T-helper 1 cell (primary cell): ENCODE data around the gene SLC16A13.
A peak's percentile ranks its signal among the peaks of the same experiment; 100 is the strongest.
"Not testable (repeated sequence)": the region's sequence is repeated elsewhere in the genome, so short reads cannot be mapped to it uniquely, and the experiment has no call there.

Experiments used
- DNase-seq, 5 donors: peaks; one replicate each; pipeline ENCODE4 v3.0.0-alpha.2; 2012 to 2020
- total RNA-seq, 4 donors: gene quantifications; one replicate each; lab custom pipeline; 2026; lab: John Stamatoyannopoulos, UW

The SLC16A13 gene
- 2.4 to 6.4 (median 4.7) reads per million in 4 donors for total RNA-seq

- peak; percentile 98 to 99 (median 99) for DNase-seq
Observed at GRCh38 chr17:7035591-7036368, at the start of gene SLC16A13. SLC16A13 (plus strand) TSS chr17:7036015; CDS start chr17:7036383, 368 bp downstream.

DNA sequence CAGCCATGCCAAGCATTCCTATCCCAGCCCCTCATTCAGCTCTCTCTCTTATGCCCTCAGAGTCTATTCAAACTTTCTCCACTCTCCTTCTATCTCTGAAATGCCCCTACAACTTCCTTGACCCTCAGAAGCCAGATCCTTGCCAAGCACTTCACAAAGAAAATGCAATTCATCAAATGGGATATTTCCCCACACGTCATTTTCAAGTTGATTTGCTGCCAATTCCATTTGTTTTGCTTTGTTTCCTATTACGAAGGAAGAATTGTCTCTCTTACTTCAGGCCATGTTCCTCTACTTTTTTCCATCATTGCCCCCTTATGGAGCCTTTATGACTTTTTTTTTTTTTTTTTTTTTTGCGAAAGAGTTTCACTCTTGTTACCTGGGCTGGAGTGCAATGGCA, 49.1 kb upstream of the SLC16A13 start:
- DNase-seq = no peak

DNA sequence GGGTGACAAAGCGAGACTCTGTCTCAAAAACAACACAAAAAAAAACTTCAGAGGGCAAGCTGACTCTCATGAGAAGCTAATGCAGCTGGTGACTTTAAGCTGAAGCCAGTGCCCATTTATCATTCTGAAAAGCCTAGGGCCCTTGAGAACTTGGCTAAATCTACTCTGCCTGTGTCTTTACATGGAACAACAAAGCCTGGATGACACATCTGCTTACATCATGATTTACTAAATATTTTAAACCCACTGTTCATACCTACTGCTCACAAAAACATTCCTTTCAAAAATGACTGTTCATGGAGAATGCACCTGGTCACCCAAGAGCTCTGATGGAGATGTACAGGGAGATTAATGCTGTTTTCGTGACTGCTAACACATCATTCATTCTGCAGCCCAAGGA, 46.0 kb upstream of the SLC16A13 start:
- DNase-seq = no peak

DNA sequence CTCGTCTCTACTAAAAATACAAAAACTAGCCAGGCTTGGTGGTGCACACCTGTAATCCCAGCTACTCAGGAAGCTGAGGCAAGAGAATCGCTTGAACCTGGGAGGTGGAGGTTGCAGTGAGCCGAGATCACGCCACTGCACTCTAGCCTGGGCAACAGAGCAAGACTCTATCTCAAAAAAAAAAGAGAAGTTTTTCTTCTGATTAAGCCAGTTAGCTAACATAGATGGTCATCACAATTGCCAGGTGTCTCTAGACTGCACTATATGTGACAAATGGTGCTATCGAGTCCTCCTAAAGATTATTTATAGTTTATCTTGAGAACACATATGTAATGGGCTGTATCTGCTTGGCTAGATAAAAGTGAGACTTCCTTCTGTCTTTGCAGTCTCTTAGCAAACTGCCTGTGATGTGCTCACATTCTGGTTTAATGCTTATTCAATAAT, 42.2 kb upstream of the SLC16A13 start:
- not testable (repeated sequence) for DNase-seq

- no peak for DNase-seq
Observed at GRCh38 chr17:6994118-6994598, 41.7 kb upstream of the SLC16A13 start.

GRCh38 chr17:6994666-6995256, 41.1 kb upstream of the SLC16A13 start:
- no peak for DNase-seq

- no peak for DNase-seq
Observed at GRCh38 chr17:6995500-6996255, 40.1 kb upstream of the SLC16A13 start, which contains the start of gene ALOX12. ALOX12 (plus strand) TSS chr17:6996049; CDS start chr17:6996118, 69 bp downstream.

GRCh38 chr17:6996256-6997011, 39.4 kb upstream of the SLC16A13 start:
- DNase-seq = no peak

- no peak for DNase-seq
Observed at GRCh38 chr17:6997171-6997570, 38.6 kb upstream of the SLC16A13 start.

GRCh38 chr17:6998855-6999508, 36.8 kb upstream of the SLC16A13 start:
- no peak for DNase-seq

DNA sequence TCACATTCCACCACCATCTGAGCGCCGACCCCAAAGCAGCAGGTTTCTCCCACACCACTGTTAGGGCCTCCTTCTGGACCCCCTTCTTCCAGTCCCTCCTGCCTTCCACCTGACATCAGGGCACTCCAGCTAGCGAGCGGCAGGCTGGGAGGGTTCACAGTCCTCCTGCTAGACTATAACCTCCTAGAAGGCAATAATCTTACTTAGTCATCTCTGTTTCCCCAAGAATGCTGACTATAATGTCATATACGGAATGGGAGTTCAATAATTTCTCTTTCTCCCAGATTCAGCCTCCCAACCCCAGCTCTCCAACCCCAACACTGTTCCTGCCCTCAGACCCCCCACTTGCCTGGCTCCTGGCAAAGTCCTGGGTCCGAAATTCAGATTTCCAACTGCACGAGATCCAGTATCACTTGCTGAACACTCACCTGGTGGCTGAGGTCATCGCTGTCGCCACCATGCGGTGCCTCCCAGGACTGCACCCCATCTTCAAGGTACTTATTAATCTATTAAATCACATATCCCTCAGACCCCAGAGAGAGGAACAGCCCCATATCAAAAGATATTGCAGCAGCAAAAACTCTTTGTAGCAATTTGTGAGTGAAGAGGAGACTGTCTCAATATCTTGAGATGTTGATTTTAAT, 34.4 kb upstream of the SLC16A13 start:
- DNase-seq = peak in 2 of 5 donors; percentile 24 to 44

GRCh38 chr17:7002288-7003047, 33.3 kb upstream of the SLC16A13 start:
- no peak for DNase-seq

- DNase-seq = no peak
Observed at GRCh38 chr17:7003745-7004144, 32.1 kb upstream of the SLC16A13 start.

GRCh38 chr17:7004398-7005253, 31.2 kb upstream of the SLC16A13 start:
- peak in 2 of 5 donors; percentile 40 to 78 for DNase-seq

GRCh38 chr17:7005716-7006115, 30.1 kb upstream of the SLC16A13 start:
- DNase-seq = no peak

- DNase-seq = no peak
Observed at GRCh38 chr17:7007143-7007542, 28.7 kb upstream of the SLC16A13 start.

DNA sequence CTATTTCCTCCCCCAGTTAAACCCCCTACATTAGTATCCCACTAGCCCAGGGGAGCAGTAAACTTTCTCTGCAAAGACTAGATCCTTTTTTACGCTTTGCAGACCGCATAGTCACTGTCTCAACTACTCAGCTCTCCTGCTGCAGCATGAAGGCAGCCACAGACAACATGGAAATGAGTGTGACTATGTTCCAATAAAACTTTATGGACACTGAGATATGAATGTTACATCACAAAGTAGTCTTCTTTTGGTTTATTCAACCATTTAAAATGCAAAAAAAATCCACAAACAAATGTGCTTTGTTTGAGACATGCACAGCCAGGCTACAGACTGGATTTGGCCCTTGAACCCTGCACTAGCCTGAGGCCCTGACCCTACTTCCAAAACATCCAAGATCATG, 25.3 kb upstream of the SLC16A13 start:
- DNase-seq = no peak

GRCh38 chr17:7011415-7011814, 24.4 kb upstream of the SLC16A13 start:
- DNase-seq = no peak

DNA sequence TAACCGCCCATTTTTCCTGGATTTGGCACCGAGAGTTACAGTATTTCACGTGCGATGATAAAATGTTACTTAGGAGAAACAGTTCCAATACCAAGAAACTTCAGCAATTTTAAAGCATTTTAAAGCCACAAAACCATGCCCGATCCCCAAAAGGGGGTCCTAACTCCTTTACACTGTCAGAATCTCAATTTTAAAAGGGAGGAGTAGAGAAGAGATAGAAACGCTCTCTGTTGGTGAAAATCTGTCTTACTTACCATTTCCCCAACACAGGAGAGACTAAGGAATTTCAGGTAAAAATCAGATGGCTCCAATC, 23.9 kb upstream of the SLC16A13 start:
- DNase-seq = no peak
